ENCODE data around the gene CAPG.

GRCh38 chr2:85453571-85453970, 43.4 kb upstream of the CAPG start:
- TF ChIP-seq ETS1 (conservative IDR thresholded peaks at IDR 0.05; ENCODE audit: control insufficient read depth, low read depth, low read length) (no peak), ATF1 (CRISPR knock-in tag; IDR thresholded peaks at IDR 0.05) (no peak), ATF1 (tag; IDR thresholded peaks at IDR 0.05) (no peak), KDM1A (IDR thresholded peaks at IDR 0.05) (no peak), BHLHE40 (IDR thresholded peaks at IDR 0.05; ENCODE audit: low read length) (no peak), SRSF9 (IDR thresholded peaks at IDR 0.05; ENCODE audit: borderline replicate concordance, low read depth, low read length) (no peak), TAF1 (IDR thresholded peaks at IDR 0.05; ENCODE audit: control insufficient read depth, extremely low read depth, insufficient read depth, low read length, severe bottlenecking) (no peak), DDX20 (tag; IDR thresholded peaks at IDR 0.05; ENCODE audit: low read depth) (no peak), CTCF (IDR thresholded peaks at IDR 0.05 in 2 of 3, conservative IDR thresholded peaks at IDR 0.05 in 1 of 3; ENCODE audit: insufficient read depth in 2 of 3, low read depth in 1 of 3, low read length in 3 of 3) (no peak), ZBTB26 (CRISPR knock-in tag; IDR thresholded peaks at IDR 0.05) (no peak), LEF1 (IDR thresholded peaks at IDR 0.05) (no peak)
